SU-DHL-6 (cell line): ENCODE data around the gene RPL27A.

ENCODE experiments used
- H2AFZ ChIP-seq: fragments of 200-600 bp; sonication (generic); 2 replicates; pipeline ENCODE4 v1.6.1; 2014; ENCODE audit warnings: low read depth, mild to moderate bottlenecking, moderate library complexity, mixed read lengths, antibody characterized with exemption, low read length; ENCODE audit not compliant: severe bottlenecking
- H3F3A ChIP-seq: fragments of 200-600 bp; shearing (Covaris generic); 2 replicates; pipeline ENCODE4 v1.6.0; 2016; ENCODE audit warnings: antibody characterized with exemption, mild to moderate bottlenecking; ENCODE audit not compliant: insufficient read depth
- H3K27ac ChIP-seq: fragments of 200-600 bp; sonication (generic); 2 replicates; pipeline ENCODE4 v1.5.1; 2016; ENCODE audit warnings: low read depth, mild to moderate bottlenecking, low read length, moderate library complexity, mixed read lengths
- H3K27me3 ChIP-seq: fragments of 200-600 bp; sonication (generic), shearing (Covaris generic); 2 replicates; pipeline ENCODE4 v1.6.0; 2014; ENCODE audit warnings: mild to moderate bottlenecking, low read length
- H3K36me3 ChIP-seq: fragments of 200-600 bp; sonication (generic); 2 replicates; pipeline ENCODE4 v1.6.1; 2014; ENCODE audit warnings: mild to moderate bottlenecking, low read length, mixed read lengths
- H3K4me2 ChIP-seq: fragments of 300-600, 200-600 bp; shearing (Covaris generic), sonication (generic); 2 replicates; pipeline ENCODE4 v1.6.0; 2014; ENCODE audit warnings: low read length, low read depth, mild to moderate bottlenecking; ENCODE audit not compliant: poor library complexity, severe bottlenecking
- H3K4me3 ChIP-seq: fragments of 200-600 bp; sonication (generic); 2 replicates; pipeline ENCODE4 v1.5.1; 2014; ENCODE audit warnings: antibody characterized with exemption, low read length, mild to moderate bottlenecking, mixed read lengths; ENCODE audit not compliant: insufficient read depth, poor library complexity, severe bottlenecking
- H3K79me2 ChIP-seq: fragments of 200-600 bp; sonication (generic); 2 replicates; pipeline ENCODE4 v1.6.1; 2014; ENCODE audit warnings: mild to moderate bottlenecking, low read length, moderate library complexity; ENCODE audit not compliant: insufficient read depth
- H3K9ac ChIP-seq: fragments of 200-600 bp; sonication (generic); 2 replicates; pipeline ENCODE4 v1.7.0; 2014; ENCODE audit warnings: mild to moderate bottlenecking, low read length
- H3K9me2 ChIP-seq: fragments of 200-600 bp; sonication (generic); replicated peaks from 2 replicates; pipeline ENCODE4 v1.6.1; 2014; ENCODE audit warnings: low read length; ENCODE audit not compliant: insufficient read depth
- H3K9me3 ChIP-seq: fragments of 200-600 bp; sonication (generic); 2 replicates; pipeline ENCODE4 v1.6.1; 2014; ENCODE audit warnings: low read length, mixed read lengths; ENCODE audit not compliant: insufficient read depth
- H4K20me1 ChIP-seq: fragments of 200-600 bp; sonication (generic); 2 replicates; pipeline ENCODE4 v1.6.1; 2014; ENCODE audit warnings: low read depth, mild to moderate bottlenecking, antibody characterized with exemption, low read length, moderate library complexity, mixed read lengths
- EZH2phosphoT487 ChIP-seq: fragments of 200-600 bp; sonication (generic), shearing (Covaris generic); conservative IDR thresholded peaks from 2 replicates; pipeline ENCODE4 v1.6.1; 2018; ENCODE audit warnings: mild to moderate bottlenecking, antibody characterized with exemption, low read length, moderate library complexity, mixed read lengths
- TF ChIP-seq, protein P1 (sequence below): fragments of 200-600 bp; sonication (generic); IDR thresholded peaks from one replicate; pipeline ENCODE4 v1.5.1; 2017; ENCODE audit warnings: antibody characterized with exemption, mild to moderate bottlenecking, low read length, moderate library complexity; ENCODE audit not compliant: insufficient read depth, poor library complexity, severe bottlenecking

RPL27A gene

DNA sequence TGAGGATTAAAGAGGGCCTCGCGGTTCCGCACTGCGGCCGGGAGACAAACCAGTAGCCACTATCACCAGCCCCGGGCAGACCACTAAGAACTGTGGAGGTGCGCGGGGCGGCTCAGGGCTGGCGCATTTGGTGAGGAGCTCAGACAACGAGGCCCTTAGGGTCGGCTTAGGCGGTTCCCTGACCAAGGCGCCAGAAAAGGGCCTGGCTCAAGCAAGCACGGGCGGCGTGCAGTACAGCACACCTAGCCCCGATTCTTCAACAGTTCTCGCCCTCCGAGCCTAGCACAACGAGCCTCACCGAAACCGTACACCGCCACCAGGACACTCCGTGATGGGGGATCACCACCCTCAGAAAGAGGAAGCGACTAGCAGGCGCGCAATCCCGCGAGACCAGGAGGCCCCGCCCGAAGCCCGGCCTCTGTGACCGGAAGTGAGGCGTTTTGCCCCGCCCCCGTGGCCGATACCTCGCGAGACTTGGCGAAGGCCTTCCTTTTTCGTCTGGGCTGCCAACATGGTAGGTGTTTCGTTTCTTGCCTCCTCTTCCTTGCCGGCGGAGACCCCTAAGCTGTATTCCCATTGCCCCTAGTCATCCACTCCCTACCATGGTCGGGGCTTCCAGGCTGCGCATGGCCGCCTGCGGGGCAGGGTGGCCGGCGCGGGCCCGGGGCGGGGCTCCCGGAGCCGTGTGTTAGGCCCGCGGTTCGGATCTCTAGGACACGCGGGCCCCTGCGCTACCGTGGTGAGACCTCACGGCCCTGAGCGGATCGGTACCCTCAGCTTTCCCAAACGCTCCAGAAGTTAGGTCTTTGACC, at the start of gene RPL27A, which contains the start of gene TRIM66:
Gene RPL27A, plus strand, starts transcription at position 490 of the 812 bp plus-strand sequence. Its CDS starts 22 bp downstream, at position 512.
Gene TRIM66, minus strand, starts transcription at position 363 of the 812 bp plus-strand sequence. CDS start 10,391 bp downstream, outside the sequence.
- H3F3A ChIP-seq = peaks cover 60% of the 10 kb centered on the region
- no peak for TF ChIP-seq EZH2phosphoT487
- TF ChIP-seq, protein P1, sequence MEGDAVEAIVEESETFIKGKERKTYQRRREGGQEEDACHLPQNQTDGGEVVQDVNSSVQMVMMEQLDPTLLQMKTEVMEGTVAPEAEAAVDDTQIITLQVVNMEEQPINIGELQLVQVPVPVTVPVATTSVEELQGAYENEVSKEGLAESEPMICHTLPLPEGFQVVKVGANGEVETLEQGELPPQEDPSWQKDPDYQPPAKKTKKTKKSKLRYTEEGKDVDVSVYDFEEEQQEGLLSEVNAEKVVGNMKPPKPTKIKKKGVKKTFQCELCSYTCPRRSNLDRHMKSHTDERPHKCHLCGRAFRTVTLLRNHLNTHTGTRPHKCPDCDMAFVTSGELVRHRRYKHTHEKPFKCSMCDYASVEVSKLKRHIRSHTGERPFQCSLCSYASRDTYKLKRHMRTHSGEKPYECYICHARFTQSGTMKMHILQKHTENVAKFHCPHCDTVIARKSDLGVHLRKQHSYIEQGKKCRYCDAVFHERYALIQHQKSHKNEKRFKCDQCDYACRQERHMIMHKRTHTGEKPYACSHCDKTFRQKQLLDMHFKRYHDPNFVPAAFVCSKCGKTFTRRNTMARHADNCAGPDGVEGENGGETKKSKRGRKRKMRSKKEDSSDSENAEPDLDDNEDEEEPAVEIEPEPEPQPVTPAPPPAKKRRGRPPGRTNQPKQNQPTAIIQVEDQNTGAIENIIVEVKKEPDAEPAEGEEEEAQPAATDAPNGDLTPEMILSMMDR = no peak
- no peak within 1 kb of the TSS for H2AFZ ChIP-seq
- H3K4me2 ChIP-seq = peak within 1 kb of the TSS; percentile 91
- no peaks in the 10 kb centered on the region for H3K9me3 ChIP-seq
- H3K9me2 ChIP-seq = no peaks in the 10 kb centered on the region
- peak within 1 kb of the TSS; percentile 98 for H3K27ac ChIP-seq
- no peaks in the 10 kb centered on the region for H3K27me3 ChIP-seq
- H4K20me1 ChIP-seq = peaks cover 8% of the 10 kb centered on the region; the same call in 1 of the 2 replicates
- peak within 1 kb of the TSS; percentile 96 for H3K9ac ChIP-seq
- H3K36me3 ChIP-seq = peaks cover 42% of the 10 kb centered on the region
- H3K4me3 ChIP-seq = peak within 1 kb of the TSS; percentile 75
- H3K79me2 ChIP-seq = peaks cover 44% of the 10 kb centered on the region

DNA sequence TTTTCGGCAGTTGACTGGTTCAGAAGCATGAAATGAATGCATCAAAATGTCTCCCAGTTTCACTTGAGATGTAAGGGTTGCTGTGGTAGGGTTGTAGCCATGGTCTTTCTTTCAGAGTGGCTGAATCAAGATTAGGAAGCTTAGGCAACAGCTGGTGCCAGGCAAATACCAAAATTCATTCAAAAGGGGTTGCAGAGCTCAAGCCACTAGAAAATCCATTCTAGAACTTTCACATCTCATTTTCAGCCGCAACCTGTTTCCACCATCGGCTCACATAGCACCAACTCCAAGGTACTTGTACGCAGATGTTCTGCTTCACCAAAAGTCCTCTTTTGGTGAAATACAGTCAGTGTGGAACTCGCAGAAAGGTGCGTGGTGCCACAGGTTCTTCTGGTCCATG, 48.1 kb upstream of the RPL27A start:
- Histone ChIP-seq H3K27ac (no peak overlapping the region), H3K9ac (no peak overlapping the region)
- TF ChIP-seq, protein P1 = no peak
- no peak for TF ChIP-seq EZH2phosphoT487

DNA sequence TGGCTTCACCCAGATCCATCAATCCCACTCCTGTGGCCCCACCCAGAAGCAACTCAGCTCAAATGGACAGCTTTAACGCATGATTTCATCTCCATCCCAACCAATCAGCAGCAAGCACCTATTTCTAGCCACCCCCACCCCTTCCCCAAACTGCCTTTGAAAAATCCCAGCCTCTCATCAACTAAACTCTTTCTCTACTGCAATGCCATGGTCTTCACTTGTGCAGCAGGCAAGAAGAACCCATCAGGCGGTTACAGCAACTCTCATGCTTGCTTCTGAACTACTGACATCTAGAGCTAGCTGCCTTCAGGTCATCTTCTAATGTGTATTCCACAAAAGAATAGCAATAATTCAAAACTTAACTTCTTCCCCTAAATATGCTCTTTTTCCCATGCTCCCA, 46.5 kb upstream of the RPL27A start:
- Histone ChIP-seq H3K36me3 (peaks cover 20% of the 10 kb centered on the region), H3K4me3 (no peak overlapping the region), H3K27ac (no peak overlapping the region), H3K4me2 (no peak overlapping the region), H3K9me2 (no peaks in the 10 kb centered on the region), H3K79me2 (no peaks in the 10 kb centered on the region), H3F3A (no peaks in the 10 kb centered on the region), H4K20me1 (no peaks in the 10 kb centered on the region), H3K27me3 (no peaks in the 10 kb centered on the region), H2AFZ (no peak overlapping the region), H3K9me3 (no peaks in the 10 kb centered on the region), H3K9ac (no peak overlapping the region)
- TF ChIP-seq, protein P1 = no peak
- no peak for TF ChIP-seq EZH2phosphoT487

More for the DNA sequence above, 48.1 kb upstream of the RPL27A start:
- H4K20me1 ChIP-seq = no peaks in the 10 kb centered on the region
- no peaks in the 10 kb centered on the region for H3K9me3 ChIP-seq
- no peak overlapping the region for H3K4me3 ChIP-seq
- H3K4me2 ChIP-seq = no peak overlapping the region
- H3K27me3 ChIP-seq = no peaks in the 10 kb centered on the region
- H3K36me3 ChIP-seq = peaks cover 20% of the 10 kb centered on the region
- H3K9me2 ChIP-seq = no peaks in the 10 kb centered on the region
- no peak overlapping the region for H2AFZ ChIP-seq
- H3K79me2 ChIP-seq = no peaks in the 10 kb centered on the region
- H3F3A ChIP-seq = no peaks in the 10 kb centered on the region
